CD4-positive, alpha-beta T cell treated with Interferon alpha-2 for 1 hour (primary cell): Measurements from ENCODE around the gene TRNAU1AP.
"Not testable (repeated sequence)": the region's sequence is repeated elsewhere in the genome, so short reads cannot be mapped to it uniquely, and the experiment has no call there.

Source experiments
- DNase-seq, 2 donors: peaks; one replicate each; pipeline ENCODE4 v3.0.0-alpha.2; 2020 to 2022

TRNAU1AP gene

DNA sequence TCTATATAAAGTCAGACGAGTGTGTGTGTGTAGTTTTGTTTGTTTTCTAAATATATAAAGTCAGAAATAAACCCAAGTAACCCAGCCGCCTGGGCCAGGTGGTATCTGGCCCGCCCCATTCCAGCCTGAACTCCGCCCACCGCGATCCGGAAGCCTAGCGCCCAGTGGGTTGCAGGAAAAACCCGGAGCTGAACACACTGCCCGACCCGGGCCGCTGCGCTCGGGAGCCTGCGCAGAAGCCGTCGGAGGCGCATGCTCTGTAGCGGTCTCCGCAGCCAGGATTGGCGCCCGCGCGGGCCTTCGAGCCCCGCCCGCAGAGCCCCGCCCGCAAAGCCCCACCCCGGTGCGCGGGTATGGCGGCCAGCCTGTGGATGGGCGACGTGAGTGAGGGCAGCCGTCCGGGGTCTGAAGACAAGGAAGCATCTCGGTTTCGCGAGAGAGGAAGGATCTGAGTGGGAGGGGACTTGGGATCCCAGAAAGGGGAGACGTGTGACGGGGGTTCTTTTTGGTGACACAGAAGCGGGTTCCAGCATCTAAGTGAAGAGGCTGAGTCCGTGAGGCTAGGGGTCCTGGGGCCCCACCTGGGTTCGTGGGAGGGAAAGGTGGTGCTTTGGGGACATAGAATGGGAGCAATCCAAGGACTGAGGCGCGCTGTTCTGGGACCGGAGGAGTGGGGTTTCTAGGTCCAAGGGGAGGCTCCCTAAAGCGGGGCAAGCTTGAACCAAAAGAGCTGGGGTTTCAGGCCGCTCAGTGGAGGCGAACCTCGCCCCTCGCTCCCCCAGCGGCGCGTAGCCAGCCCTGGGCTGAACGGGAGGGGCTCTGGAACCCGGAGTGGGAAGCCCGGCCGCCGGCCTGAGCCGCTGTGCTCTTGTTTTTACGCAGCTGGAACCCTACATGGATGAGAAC is at the start of gene TRNAU1AP:
Gene TRNAU1AP, plus strand, starts transcription at position 328 of the 906 bp plus-strand sequence. Its CDS starts 26 bp downstream, at position 354.
- peak; percentile 96 to 98 for DNase-seq

DNA sequence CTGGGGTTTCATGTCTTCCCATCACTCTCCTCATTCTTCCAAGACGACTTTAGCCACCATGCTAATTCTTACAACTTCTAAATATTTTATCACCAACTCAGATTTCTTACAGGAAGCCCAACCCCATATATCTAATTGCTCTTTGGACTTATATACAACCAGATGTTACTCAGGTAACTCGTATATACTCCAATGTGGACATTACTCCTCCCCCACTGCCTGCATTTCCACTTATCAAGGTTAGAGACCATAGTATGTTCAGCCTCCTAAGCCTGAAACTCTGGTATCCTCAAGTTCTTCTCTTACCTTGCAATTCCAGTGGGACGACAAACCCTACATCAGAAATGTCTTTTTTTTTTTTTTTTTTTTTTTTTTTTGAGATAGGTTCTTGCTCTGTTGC is 49.8 kb upstream of the TRNAU1AP start:
- no peak for DNase-seq

GRCh38 chr1:28505406-28506187 is 47.3 kb upstream of the TRNAU1AP start, which contains the start of gene RCC1:
Gene RCC1, plus strand, starts transcription at chr1:28506043. Its CDS starts 23,824 bp downstream, at chr1:28529867.
- DNase-seq = peak; percentile 98

GRCh38 chr1:28506907-28507246 is 46.0 kb upstream of the TRNAU1AP start:
- DNase-seq = no peak

- no peak for DNase-seq
These were observed 45.6 kb upstream of the TRNAU1AP start for GRCh38 chr1:28507247-28507645.

DNA sequence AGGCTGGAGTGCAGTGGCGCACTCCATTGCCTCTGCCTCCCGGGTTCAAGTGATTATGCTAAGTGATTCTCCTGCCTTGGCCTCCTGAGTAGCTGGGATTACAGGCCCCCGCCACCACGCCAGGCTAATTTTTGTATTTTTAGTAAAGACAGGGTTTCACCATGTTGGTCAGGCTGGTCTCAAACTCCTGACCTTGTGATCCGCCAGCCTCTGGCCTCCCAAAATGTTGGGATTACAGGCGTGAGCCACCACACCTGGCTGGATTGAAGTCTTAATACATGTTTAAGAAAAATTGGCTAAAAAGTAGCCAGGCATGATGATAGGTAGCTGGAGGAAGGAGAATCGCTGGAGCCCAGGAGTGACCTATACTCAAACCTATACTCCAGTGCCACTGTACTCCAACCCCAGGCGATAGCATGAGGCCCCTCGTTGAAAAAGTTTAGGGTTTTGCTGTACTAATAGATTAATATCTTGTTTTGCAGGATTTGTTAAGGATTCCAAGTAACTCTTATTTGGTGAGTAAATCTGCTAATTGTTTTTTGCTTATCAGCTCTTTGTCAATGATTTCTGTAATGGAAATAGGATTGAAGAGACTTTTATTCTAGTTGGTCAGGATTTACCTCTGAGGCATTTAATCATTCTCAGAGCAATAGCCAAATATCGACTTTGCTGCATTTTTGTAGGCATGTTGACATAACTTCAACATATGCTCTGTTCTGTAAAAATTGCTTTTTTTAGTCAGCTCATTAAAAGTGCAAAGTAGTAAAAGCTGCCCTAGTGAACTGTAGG is 45.0 kb upstream of the TRNAU1AP start:
- no peak for DNase-seq

DNA sequence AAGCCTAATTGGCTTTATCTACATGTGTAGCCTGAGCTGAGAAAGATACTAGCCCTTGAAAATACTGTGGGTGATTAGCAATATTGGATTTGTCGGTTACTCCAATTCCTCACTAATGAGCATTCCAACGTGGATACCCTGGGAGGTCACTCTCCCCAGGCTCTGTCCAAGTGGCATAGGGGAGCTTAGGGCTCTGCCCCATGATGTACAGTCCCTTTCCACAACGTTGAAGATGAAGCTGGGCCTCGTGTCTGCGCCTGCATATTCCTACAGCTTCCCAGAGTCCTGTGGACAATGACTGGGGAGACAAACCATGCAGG is 44.5 kb upstream of the TRNAU1AP start:
- DNase-seq = no peak

DNA sequence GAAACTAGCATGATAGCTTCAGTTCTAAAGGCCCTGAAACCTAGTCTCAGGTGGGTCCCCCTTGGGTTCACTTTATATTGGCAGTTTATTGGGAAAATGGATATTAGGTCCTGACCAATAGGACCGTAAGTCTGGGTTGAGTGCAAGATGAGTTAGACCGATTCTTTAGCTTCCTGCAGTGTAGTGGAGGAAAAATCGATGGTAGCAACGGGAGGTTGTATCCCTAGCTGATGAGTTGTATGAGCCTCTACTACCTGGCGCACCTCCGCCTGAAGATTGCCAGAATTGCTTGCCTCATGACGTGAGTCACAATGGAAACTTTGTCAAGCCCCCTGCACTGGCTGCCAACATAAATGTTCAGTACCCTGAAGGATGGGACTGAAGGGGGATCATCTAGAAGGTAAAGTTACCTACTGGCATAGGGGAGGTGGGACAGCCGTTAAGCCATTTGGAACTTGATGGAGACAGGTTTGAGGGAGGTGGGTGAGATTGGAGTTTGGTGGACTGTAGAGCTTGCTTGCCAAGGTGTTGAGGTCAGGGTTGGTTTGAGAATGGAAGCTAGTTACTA is 43.1 kb upstream of the TRNAU1AP start:
- peak in 1 of 2 donors; percentile 20 for DNase-seq

GRCh38 chr1:28510273-28510969 is 42.5 kb upstream of the TRNAU1AP start:
- peak in 1 of 2 donors; percentile 30 for DNase-seq

- DNase-seq = no peak
These were observed 41.9 kb upstream of the TRNAU1AP start for GRCh38 chr1:28510970-28511440.

- no peak for DNase-seq
These were observed 40.8 kb upstream of the TRNAU1AP start for GRCh38 chr1:28512058-28512611.

GRCh38 chr1:28514445-28514933 is 38.4 kb upstream of the TRNAU1AP start:
- not testable (repeated sequence) for DNase-seq

DNA sequence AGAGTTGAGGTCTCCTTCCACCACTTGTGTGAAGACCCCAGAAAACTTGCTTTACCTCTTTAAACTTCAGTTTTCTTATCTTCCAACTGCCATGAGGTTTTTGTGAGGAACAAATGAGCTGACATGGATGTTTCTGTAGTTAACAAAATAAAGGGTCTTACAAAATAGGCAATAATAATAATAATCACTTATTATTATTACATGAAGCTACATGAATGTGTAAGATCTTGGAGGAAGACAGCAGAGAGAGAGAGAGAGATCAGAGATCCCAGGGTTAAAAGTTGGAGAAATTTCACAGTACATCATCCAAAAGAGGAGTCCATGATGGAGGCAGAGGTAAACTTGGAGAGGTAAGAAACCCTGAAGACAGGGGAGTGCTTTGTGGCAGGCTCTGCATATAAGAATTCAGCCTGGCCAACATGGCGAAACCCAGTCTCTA is 36.3 kb upstream of the TRNAU1AP start:
- no peak for DNase-seq

DNA sequence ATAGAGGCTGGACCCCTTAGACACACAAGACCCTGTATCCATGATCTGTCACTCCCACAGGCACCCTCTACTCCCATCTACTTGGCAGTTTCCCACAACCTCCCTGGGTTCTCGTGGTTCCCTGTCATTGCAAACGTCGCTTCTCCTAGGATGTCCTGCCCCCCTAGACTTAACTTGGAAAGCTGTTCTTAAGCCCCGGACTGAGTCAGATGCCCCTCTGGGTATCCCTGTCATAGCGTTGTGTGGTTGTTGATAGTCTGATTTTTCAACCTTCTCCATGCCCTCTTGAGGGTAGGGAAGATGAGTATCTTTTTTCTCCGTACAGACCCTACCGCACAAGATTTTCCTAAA is 35.3 kb upstream of the TRNAU1AP start:
- DNase-seq = no peak

GRCh38 chr1:28518000-28518744 is 34.7 kb upstream of the TRNAU1AP start:
- peak; percentile 86 to 90 for DNase-seq

GRCh38 chr1:28518745-28519341 is 34.0 kb upstream of the TRNAU1AP start:
- DNase-seq = peak; percentile 6 to 37

DNA sequence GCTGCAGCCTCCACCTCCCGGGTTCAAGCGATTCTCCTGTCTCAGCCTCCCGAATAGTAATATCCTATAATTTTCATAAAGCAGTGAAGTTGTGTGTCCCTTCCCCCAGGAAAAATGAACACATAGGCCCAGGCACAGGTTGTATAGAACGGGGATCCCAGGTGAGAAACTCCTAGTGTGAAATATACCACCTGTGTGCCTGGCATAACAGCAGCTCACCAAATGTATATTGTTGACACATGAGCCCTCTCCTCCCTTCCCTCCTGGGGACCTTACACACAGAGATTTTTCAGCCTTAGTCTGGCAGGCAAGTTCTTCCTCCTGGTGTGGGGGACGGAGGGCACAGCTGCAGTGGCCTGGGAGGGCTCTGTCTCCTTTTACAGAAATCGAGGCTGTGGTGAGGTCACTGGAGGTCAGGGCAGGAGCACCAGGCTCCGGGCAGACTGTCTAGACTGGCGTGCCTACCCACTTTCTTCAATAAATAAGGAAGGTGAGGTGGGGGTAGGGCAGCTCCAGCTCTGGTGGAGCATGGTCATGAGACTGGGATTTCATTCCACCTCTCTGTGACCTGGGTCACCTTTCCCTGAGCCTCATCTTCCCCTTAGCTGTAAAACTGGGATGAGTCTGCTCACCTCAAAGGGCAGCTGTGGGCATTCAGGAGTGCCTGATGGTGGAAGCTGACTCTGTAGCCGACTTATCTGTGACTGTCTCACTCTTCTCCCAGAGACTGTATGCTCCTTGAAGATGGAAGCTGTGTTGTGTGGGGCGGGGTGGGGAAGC is 32.7 kb upstream of the TRNAU1AP start:
- DNase-seq = no peak

DNA sequence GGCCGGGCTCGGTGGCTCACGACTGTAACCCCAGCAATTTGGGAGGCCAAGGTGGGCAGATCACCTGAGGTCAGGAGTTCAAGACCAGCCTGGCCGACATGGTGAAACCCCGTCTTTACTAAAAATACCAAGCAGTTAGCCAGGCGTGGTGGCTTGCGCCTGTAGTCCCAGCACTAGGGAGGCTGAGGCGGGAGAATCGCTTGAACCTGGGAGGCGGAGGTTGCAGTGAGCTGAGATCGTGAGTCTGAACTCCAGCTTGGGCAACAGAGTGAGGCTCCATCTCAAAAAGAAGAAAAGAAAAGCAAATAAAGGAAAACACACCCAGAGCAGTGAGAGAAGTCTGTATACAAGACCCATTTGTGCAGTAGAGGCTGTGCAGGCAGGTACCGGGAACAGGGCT is 32.1 kb upstream of the TRNAU1AP start:
- not testable (repeated sequence) for DNase-seq

GRCh38 chr1:28521502-28522164 is 31.3 kb upstream of the TRNAU1AP start:
- no peak for DNase-seq
